GM23338 (cell line): Measurements from ENCODE around the gene KIF19. TPM values are rescaled to one million over a fixed set of nuclear protein-coding genes. Genes with fewer than 3 reads are reported as not detected.

Experiments used
- ATAC-seq: fragments of 200-7000 bp; cut with Tn5 transposase; 3 replicates; pipeline ENCODE4 v1.9.1; 2020
- DNase-seq: peaks from one replicate; pipeline ENCODE4 v3.0.0-alpha.2; 2015; ENCODE audit warnings: low spot score
- H2AFZ ChIP-seq: fragments of 200-600 bp; sonication (generic); 2 replicates; pipeline ENCODE4 v1.8.0; 2016; ENCODE audit warnings: antibody characterized with exemption, mild to moderate bottlenecking, moderate library complexity
- H3F3A ChIP-seq: fragments of 200-600 bp; sonication (generic); replicated peaks from 2 replicates; pipeline ENCODE4 v1.8.0; 2017; ENCODE audit warnings: antibody characterized with exemption, mixed run types, low read depth
- H3K27ac ChIP-seq: fragments of 200-600 bp; sonication (generic); 2 replicates; pipeline ENCODE4 v1.6.1; 2016; ENCODE audit warnings: low read depth
- H3K27me3 ChIP-seq: fragments of 200-600 bp; sonication (generic); 2 replicates; pipeline ENCODE4 v1.8.0; 2016; ENCODE audit warnings: mild to moderate bottlenecking, mixed run types, moderate library complexity; ENCODE audit not compliant: insufficient read depth
- H3K36me3 ChIP-seq: fragments of 200-600 bp; sonication (generic); 2 replicates; pipeline ENCODE4 v1.8.0; 2016; ENCODE audit warnings: mild to moderate bottlenecking; ENCODE audit not compliant: insufficient read depth
- H3K4me1 ChIP-seq: fragments of 200-600 bp; sonication (generic); 2 replicates; pipeline ENCODE4 v1.8.0; 2016; ENCODE audit warnings: mild to moderate bottlenecking, moderate library complexity; ENCODE audit not compliant: insufficient read depth
- H3K4me2 ChIP-seq: fragments of 200-600 bp; sonication (generic); 2 replicates; pipeline ENCODE4 v1.7.1; 2017; ENCODE audit warnings: mixed run types
- H3K4me3 ChIP-seq: fragments of 200-600 bp; sonication (generic); 2 replicates; pipeline ENCODE4 v1.6.1; 2016; ENCODE audit warnings: mixed run types
- H3K79me2 ChIP-seq: fragments of 200-600 bp; sonication (generic); replicated peaks from 2 replicates; pipeline ENCODE4 v1.8.0; 2017; ENCODE audit warnings: mild to moderate bottlenecking; ENCODE audit not compliant: insufficient read depth
- H3K9me2 ChIP-seq: fragments of 200-600 bp; sonication (generic); 2 replicates; pipeline ENCODE4 v1.8.0; 2017; ENCODE audit not compliant: insufficient read depth
- H4K20me1 ChIP-seq: fragments of 200-600 bp; sonication (generic); replicated peaks from 2 replicates; pipeline ENCODE4 v1.8.0; 2017; ENCODE audit warnings: mild to moderate bottlenecking; ENCODE audit not compliant: insufficient read depth
- H3K27ac Mint-ChIP-seq: 2 replicates; pipeline ENCODE4 v1.8.0; 2020; ENCODE audit warnings: inconsistent platforms, mild to moderate bottlenecking, moderate library complexity, mixed read lengths
- H3K27me3 Mint-ChIP-seq: 3 replicates; pipeline ENCODE4 v1.8.0; 2022; ENCODE audit warnings: low read depth, mild to moderate bottlenecking, moderate library complexity, mixed read lengths, inconsistent platforms; ENCODE audit not compliant: insufficient read depth, poor library complexity
- H3K36me3 Mint-ChIP-seq: 3 replicates; pipeline ENCODE4 v1.8.0; 2021; ENCODE audit warnings: low read depth, mild to moderate bottlenecking, inconsistent platforms, moderate library complexity, mixed read lengths
- H3K4me1 Mint-ChIP-seq: 3 replicates; pipeline ENCODE4 v1.8.0; 2020; ENCODE audit warnings: mild to moderate bottlenecking, inconsistent platforms, mixed read lengths
- H3K4me3 Mint-ChIP-seq: 3 replicates; pipeline ENCODE4 v1.8.0; 2021; ENCODE audit warnings: moderate library complexity, mild to moderate bottlenecking, inconsistent platforms, mixed read lengths
- H3K9me3 Mint-ChIP-seq: 3 replicates; pipeline ENCODE4 v1.8.0; 2020; ENCODE audit warnings: moderate library complexity, mild to moderate bottlenecking, inconsistent platforms, mixed read lengths
- EZH2 ChIP-seq: fragments of 200-600 bp; sonication (generic); IDR thresholded peaks from one replicate; pipeline ENCODE4 v1.8.0; 2017; ENCODE audit warnings: antibody characterized with exemption, mild to moderate bottlenecking, low read depth; ENCODE audit not compliant: unreplicated experiment
- EZH2phosphoT487 ChIP-seq: fragments of 200-600 bp; sonication (generic); IDR thresholded peaks from one replicate; pipeline ENCODE4 v1.8.1; 2018; ENCODE audit warnings: antibody characterized with exemption; ENCODE audit not compliant: unreplicated experiment
- NANOG ChIP-seq: IDR thresholded peaks from 2 replicates; pipeline ENCODE4 v1.6.1; 2016; ENCODE audit warnings: antibody characterized with exemption, borderline replicate concordance
- POLR2AphosphoS5 ChIP-seq: IDR thresholded peaks from 2 replicates; pipeline ENCODE4 v1.6.1; 2016; ENCODE audit warnings: antibody characterized with exemption, low read depth
- STAT1 ChIP-seq: IDR thresholded peaks from one replicate; pipeline ENCODE4 v1.6.1; 2016; ENCODE audit warnings: antibody characterized with exemption; ENCODE audit not compliant: unreplicated experiment
- ZNF114 ChIP-seq: fragments of 250-450 bp; sonication (Bioruptor Pico); IDR thresholded peaks from 2 replicates; pipeline ENCODE4 v1.5.0; 2020; ENCODE audit warnings: mild to moderate bottlenecking, moderate library complexity
- polyA plus RNA-seq: library from polyadenylated mRNA; unstranded; fragments of >200 nt; fragmentation: Nextera tagmentation; extraction: Ambion mirVana; gene quantifications from 2 replicates; pipeline ENCODE4 v1.2.1, GENCODE V29; 2016
- total RNA-seq: library from RNA; depleted of rRNA; stranded (reverse); fragments of >200 nt; shearing (Covaris generic); gene quantifications from 2 replicates; pipeline ENCODE4 v1.2.3, GENCODE V29; 2014
- TF ChIP-seq, protein P1 (sequence below): fragments of 250-450 bp; sonication (Bioruptor Pico); IDR thresholded peaks from 2 replicates; pipeline ENCODE4 v1.5.0; 2020; ENCODE audit warnings: mild to moderate bottlenecking, moderate library complexity
- TF ChIP-seq, protein P2 (sequence below): IDR thresholded peaks from 2 replicates; pipeline ENCODE4 v1.6.1; 2016; ENCODE audit warnings: antibody characterized with exemption
- TF ChIP-seq, protein P3 (sequence below), 2 experiments: fragments of 200-600 bp in 1 of 2; sonication (generic) in 1 of 2; conservative IDR thresholded peaks; 2 replicates each; pipeline versions ENCODE4 v1.5.1 to v1.6.1; 2016 to 2017; ENCODE audit warnings: antibody characterized with exemption in 2 of 2, low read depth in 2 of 2, mild to moderate bottlenecking in 2 of 2, moderate library complexity in 1 of 2

The KIF19 gene
- total and polyA plus RNA-seq, 2 experiments from 2014 or later, result 0.35 to 0.36 TPM

DNA sequence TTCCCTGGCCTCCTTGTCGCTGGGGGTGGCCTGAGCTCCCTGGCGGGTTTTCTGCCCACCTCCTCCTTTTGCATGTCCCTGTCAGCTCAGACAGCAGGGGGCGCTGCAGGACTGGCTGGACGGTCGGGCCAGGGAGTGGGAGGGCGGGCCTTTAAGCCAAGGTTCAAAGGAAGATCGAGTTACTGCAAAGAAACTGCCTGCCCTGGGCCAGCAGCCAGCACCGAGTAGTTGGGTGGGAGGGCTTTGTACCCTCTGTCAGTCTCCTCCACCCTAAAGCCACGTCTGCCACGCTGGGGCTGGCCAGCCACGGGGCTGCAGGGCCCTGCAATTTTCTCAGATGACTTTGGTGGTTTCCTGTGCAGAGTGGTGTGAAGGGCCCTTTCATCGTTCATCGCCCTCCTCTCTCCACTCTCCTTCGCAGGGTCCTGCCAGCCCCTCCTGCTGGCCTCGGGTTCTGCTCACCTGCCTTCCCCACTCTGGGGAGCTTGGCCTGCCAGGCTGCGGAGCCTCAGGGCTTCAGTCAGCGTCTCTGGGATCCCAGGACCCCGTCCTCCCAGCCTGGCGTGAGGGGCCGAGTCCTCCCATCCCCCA lies 53.6 kb downstream of the KIF19 start:
- no peaks in the 10 kb centered on the region for H3K79me2 ChIP-seq
- Mint-ChIP-seq H3K4me1 (peaks cover 11% of the 10 kb centered on the region), H3K27me3 (peaks cover 9% of the 10 kb centered on the region), H3K27ac (no peak overlapping the region), H3K36me3 (no peaks in the 10 kb centered on the region), H3K4me3 (peak overlapping the region; percentile 40; the same call in 2 of the 3 replicates), H3K9me3 (no peaks in the 10 kb centered on the region)
- peak overlapping the region; percentile 56 for H3K4me3 ChIP-seq
- no peaks in the 10 kb centered on the region for H3K36me3 ChIP-seq
- H3F3A ChIP-seq, result no peaks in the 10 kb centered on the region
- peak; percentile 93 for ATAC-seq
- no peaks in the 10 kb centered on the region for H4K20me1 ChIP-seq
- peak overlapping the region; percentile 83 for H3K4me2 ChIP-seq
- H3K4me1 ChIP-seq, result peaks cover 18% of the 10 kb centered on the region
- DNase-seq, result peak; percentile 95
- H3K27ac ChIP-seq, result no peak overlapping the region
- no peaks in the 10 kb centered on the region for H3K27me3 ChIP-seq
- H2AFZ ChIP-seq, result peak overlapping the region; percentile 96
- no peaks in the 10 kb centered on the region for H3K9me2 ChIP-seq
- TF ChIP-seq, protein P1, sequence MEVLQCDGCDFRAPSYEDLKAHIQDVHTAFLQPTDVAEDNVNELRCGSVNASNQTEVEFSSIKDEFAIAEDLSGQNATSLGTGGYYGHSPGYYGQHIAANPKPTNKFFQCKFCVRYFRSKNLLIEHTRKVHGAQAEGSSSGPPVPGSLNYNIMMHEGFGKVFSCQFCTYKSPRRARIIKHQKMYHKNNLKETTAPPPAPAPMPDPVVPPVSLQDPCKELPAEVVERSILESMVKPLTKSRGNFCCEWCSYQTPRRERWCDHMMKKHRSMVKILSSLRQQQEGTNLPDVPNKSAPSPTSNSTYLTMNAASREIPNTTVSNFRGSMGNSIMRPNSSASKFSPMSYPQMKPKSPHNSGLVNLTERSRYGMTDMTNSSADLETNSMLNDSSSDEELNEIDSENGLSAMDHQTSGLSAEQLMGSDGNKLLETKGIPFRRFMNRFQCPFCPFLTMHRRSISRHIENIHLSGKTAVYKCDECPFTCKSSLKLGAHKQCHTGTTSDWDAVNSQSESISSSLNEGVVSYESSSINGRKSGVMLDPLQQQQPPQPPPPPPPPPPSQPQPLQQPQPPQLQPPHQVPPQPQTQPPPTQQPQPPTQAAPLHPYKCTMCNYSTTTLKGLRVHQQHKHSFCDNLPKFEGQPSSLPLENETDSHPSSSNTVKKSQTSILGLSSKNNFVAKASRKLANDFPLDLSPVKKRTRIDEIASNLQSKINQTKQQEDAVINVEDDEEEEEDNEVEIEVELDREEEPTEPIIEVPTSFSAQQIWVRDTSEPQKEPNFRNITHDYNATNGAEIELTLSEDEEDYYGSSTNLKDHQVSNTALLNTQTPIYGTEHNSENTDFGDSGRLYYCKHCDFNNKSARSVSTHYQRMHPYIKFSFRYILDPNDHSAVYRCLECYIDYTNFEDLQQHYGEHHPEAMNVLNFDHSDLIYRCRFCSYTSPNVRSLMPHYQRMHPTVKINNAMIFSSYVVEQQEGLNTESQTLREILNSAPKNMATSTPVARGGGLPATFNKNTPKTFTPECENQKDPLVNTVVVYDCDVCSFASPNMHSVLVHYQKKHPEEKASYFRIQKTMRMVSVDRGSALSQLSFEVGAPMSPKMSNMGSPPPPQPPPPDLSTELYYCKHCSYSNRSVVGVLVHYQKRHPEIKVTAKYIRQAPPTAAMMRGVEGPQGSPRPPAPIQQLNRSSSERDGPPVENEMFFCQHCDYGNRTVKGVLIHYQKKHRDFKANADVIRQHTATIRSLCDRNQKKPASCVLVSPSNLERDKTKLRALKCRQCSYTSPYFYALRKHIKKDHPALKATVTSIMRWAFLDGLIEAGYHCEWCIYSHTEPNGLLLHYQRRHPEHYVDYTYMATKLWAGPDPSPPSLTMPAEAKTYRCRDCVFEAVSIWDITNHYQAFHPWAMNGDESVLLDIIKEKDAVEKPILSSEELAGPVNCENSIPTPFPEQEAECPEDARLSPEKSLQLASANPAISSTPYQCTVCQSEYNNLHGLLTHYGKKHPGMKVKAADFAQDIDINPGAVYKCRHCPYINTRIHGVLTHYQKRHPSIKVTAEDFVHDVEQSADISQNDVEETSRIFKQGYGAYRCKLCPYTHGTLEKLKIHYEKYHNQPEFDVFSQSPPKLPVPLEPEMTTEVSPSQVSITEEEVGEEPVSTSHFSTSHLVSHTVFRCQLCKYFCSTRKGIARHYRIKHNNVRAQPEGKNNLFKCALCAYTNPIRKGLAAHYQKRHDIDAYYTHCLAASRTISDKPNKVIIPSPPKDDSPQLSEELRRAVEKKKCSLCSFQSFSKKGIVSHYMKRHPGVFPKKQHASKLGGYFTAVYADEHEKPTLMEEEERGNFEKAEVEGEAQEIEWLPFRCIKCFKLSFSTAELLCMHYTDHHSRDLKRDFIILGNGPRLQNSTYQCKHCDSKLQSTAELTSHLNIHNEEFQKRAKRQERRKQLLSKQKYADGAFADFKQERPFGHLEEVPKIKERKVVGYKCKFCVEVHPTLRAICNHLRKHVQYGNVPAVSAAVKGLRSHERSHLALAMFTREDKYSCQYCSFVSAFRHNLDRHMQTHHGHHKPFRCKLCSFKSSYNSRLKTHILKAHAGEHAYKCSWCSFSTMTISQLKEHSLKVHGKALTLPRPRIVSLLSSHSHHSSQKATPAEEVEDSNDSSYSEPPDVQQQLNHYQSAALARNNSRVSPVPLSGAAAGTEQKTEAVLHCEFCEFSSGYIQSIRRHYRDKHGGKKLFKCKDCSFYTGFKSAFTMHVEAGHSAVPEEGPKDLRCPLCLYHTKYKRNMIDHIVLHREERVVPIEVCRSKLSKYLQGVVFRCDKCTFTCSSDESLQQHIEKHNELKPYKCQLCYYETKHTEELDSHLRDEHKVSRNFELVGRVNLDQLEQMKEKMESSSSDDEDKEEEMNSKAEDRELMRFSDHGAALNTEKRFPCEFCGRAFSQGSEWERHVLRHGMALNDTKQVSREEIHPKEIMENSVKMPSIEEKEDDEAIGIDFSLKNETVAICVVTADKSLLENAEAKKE (CRISPR knock-in tag), result no peak
- no peak for TF ChIP-seq NANOG
- TF ChIP-seq, protein P2, sequence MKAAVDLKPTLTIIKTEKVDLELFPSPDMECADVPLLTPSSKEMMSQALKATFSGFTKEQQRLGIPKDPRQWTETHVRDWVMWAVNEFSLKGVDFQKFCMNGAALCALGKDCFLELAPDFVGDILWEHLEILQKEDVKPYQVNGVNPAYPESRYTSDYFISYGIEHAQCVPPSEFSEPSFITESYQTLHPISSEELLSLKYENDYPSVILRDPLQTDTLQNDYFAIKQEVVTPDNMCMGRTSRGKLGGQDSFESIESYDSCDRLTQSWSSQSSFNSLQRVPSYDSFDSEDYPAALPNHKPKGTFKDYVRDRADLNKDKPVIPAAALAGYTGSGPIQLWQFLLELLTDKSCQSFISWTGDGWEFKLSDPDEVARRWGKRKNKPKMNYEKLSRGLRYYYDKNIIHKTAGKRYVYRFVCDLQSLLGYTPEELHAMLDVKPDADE, result no peak
- TF ChIP-seq, protein P3, sequence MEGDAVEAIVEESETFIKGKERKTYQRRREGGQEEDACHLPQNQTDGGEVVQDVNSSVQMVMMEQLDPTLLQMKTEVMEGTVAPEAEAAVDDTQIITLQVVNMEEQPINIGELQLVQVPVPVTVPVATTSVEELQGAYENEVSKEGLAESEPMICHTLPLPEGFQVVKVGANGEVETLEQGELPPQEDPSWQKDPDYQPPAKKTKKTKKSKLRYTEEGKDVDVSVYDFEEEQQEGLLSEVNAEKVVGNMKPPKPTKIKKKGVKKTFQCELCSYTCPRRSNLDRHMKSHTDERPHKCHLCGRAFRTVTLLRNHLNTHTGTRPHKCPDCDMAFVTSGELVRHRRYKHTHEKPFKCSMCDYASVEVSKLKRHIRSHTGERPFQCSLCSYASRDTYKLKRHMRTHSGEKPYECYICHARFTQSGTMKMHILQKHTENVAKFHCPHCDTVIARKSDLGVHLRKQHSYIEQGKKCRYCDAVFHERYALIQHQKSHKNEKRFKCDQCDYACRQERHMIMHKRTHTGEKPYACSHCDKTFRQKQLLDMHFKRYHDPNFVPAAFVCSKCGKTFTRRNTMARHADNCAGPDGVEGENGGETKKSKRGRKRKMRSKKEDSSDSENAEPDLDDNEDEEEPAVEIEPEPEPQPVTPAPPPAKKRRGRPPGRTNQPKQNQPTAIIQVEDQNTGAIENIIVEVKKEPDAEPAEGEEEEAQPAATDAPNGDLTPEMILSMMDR (conservative IDR thresholded peaks at IDR 0.05; ENCODE audit: low read depth in 2 of 2), result peak; percentile 84 to 99
- TF ChIP-seq EZH2, result no peak
- TF ChIP-seq ZNF114 (CRISPR knock-in tag), result no peak
- peak; percentile 38; the same call in 1 of the 2 replicates for TF ChIP-seq POLR2AphosphoS5
- TF ChIP-seq STAT1, result no peak
- no peak for TF ChIP-seq EZH2phosphoT487
